ENCODE results near the gene IRGC. TPM values are rescaled to one million over a fixed set of nuclear protein-coding genes. Genes with fewer than 3 reads are reported as not detected.

The IRGC gene
- total and polyA plus RNA-seq, 2 experiments from 2014 or later = not detected

DNA sequence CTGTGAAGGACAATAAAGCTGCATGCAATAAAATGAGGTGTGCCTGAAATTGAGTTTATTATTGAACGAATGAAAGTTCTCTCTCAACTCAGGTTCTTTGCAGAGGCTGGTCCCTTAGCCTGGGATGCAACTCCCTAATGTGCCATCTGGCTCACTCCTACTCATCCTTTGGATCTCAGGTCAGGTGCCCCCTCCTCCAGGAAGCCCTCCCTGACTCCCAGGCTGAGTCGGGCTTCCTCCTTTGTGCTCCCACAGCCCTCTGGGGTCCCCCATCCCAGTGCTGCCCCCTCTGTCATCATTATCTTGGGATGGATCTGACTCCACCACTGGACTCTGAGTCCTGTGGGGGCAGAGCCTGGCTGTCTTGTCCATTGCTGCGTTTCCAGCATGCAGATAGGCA lies 2.7 kb upstream of the IRGC start:
- Histone ChIP-seq H2AFZ (no peak overlapping the region), H3K9me3 (ENCODE audit: low read depth) (no peaks in the 10 kb centered on the region), H3K4me3 (no peak overlapping the region), H3K79me2 (ENCODE audit: insufficient read depth) (no peaks in the 10 kb centered on the region), H4K20me1 (ENCODE audit: insufficient read depth) (no peaks in the 10 kb centered on the region), H3K4me1 (ENCODE audit: insufficient read depth) (no peaks in the 10 kb centered on the region), H3K9me2 (ENCODE audit: insufficient read depth) (no peaks in the 10 kb centered on the region), H3K9ac (no peak overlapping the region), H3F3A (ENCODE audit: insufficient read depth) (no peaks in the 10 kb centered on the region), H3K36me3 (ENCODE audit: low read depth) (no peaks in the 10 kb centered on the region), H3K27ac (no peak overlapping the region), H3K27me3 (replicated peaks; ENCODE audit: insufficient read depth) (no peaks in the 10 kb centered on the region), H3K4me2 (ENCODE audit: unreplicated experiment) (no peak overlapping the region)
- TF ChIP-seq EZH2 (IDR thresholded peaks at IDR 0.05; ENCODE audit: insufficient read depth, poor library complexity, severe bottlenecking) = no peak
- TF ChIP-seq EZH2phosphoT487 (IDR thresholded peaks at IDR 0.05; ENCODE audit: insufficient read depth, low read depth) = no peak
- 52 to 61% methylated on average over 3 of the region's 3 CpGs for WGBS, 2 experiments (ENCODE audit: low coverage in 1 of 2, low lambda C conversion rate in 2 of 2, missing lambda C conversion rate in 2 of 2)
- DNase-seq = no peak
- in situ Hi-C loops (cut with MboI) = no loop called here

DNA sequence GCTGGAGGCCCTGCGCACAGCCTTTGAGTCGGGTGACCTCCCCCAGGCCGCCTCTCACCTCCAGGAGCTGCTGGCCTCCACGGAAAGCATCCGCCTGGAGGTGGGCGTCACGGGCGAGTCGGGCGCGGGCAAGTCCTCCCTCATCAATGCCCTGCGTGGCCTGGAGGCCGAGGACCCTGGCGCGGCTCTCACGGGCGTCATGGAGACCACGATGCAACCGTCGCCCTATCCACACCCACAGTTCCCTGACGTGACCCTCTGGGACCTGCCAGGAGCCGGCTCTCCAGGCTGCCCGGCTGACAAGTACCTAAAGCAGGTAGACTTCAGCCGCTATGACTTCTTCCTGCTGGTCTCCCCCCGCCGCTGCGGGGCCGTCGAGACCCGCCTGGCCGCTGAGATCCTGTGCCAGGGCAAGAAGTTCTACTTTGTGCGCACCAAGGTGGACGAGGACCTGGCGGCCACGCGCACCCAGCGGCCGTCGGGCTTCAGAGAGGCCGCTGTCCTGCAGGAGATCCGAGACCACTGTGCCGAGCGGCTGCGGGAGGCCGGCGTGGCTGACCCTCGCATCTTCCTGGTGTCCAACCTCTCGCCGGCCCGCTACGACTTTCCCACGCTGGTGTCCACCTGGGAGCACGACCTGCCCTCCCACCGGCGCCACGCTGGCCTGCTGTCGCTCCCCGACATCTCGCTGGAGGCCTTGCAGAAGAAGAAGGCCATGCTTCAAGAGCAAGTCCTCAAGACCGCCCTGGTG lies 2.9 kb downstream of the IRGC start:
- 88 to 93% methylated on average over 51 to 59 of the region's 60 CpGs for WGBS, 2 experiments (ENCODE audit: low coverage in 1 of 2, low lambda C conversion rate in 2 of 2, missing lambda C conversion rate in 2 of 2)
- DNase-seq = no peak
- H3K9ac ChIP-seq = no peak overlapping the region
- TF ChIP-seq EZH2 (IDR thresholded peaks at IDR 0.05; ENCODE audit: insufficient read depth, poor library complexity, severe bottlenecking) (no peak), EZH2phosphoT487 (IDR thresholded peaks at IDR 0.05; ENCODE audit: insufficient read depth, low read depth) (no peak)
- no peak overlapping the region for H3K27ac ChIP-seq
- no peaks in the 10 kb centered on the region for H3F3A ChIP-seq (ENCODE audit: insufficient read depth)
- in situ Hi-C loops (cut with MboI) = no loop called here
- H3K4me1 ChIP-seq (ENCODE audit: insufficient read depth) = no peaks in the 10 kb centered on the region
- no peaks in the 10 kb centered on the region for H3K27me3 ChIP-seq (replicated peaks; ENCODE audit: insufficient read depth)
- H3K9me2 ChIP-seq (ENCODE audit: insufficient read depth) = no peaks in the 10 kb centered on the region
- no peaks in the 10 kb centered on the region for H4K20me1 ChIP-seq (ENCODE audit: insufficient read depth)
- H3K4me3 ChIP-seq = no peak overlapping the region
- no peaks in the 10 kb centered on the region for H3K36me3 ChIP-seq (ENCODE audit: low read depth)
- no peaks in the 10 kb centered on the region for H3K79me2 ChIP-seq (ENCODE audit: insufficient read depth)
- no peak overlapping the region for H3K4me2 ChIP-seq (ENCODE audit: unreplicated experiment)
- H2AFZ ChIP-seq = no peak overlapping the region
- H3K9me3 ChIP-seq (ENCODE audit: low read depth) = no peaks in the 10 kb centered on the region

DNA sequence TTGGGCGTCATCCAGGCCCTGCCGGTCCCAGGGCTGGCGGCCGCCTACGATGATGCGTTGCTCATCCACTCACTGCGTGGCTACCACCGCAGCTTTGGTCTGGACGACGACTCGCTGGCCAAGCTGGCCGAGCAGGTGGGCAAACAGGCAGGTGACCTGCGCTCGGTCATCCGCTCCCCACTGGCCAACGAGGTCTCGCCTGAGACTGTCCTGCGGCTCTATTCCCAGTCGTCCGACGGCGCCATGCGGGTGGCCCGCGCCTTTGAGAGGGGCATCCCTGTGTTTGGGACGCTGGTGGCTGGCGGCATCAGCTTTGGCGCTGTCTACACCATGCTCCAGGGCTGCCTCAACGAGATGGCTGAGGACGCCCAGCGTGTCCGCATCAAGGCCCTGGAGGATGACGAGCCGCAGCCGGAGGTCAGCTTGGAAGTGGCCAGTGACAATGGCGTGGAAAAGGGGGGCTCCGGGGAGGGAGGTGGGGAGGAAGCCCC lies 3.5 kb downstream of the IRGC start:
- Histone ChIP-seq H3K36me3 (ENCODE audit: low read depth) (no peaks in the 10 kb centered on the region), H3K4me1 (ENCODE audit: insufficient read depth) (no peaks in the 10 kb centered on the region), H3K27me3 (replicated peaks; ENCODE audit: insufficient read depth) (no peaks in the 10 kb centered on the region), H3K9me2 (ENCODE audit: insufficient read depth) (no peaks in the 10 kb centered on the region), H3K4me2 (ENCODE audit: unreplicated experiment) (no peak overlapping the region), H4K20me1 (ENCODE audit: insufficient read depth) (no peaks in the 10 kb centered on the region), H3K4me3 (no peak overlapping the region), H3K9me3 (ENCODE audit: low read depth) (no peaks in the 10 kb centered on the region), H3K9ac (no peak overlapping the region), H2AFZ (no peak overlapping the region), H3K79me2 (ENCODE audit: insufficient read depth) (no peaks in the 10 kb centered on the region), H3K27ac (no peak overlapping the region), H3F3A (ENCODE audit: insufficient read depth) (no peaks in the 10 kb centered on the region)
- no peak for TF ChIP-seq EZH2 (IDR thresholded peaks at IDR 0.05; ENCODE audit: insufficient read depth, poor library complexity, severe bottlenecking)
- no peak for TF ChIP-seq EZH2phosphoT487 (IDR thresholded peaks at IDR 0.05; ENCODE audit: insufficient read depth, low read depth)
- DNase-seq = no peak
- 89% methylated on average over 32 to 35 of the region's 37 CpGs for WGBS, 2 experiments (ENCODE audit: low coverage in 1 of 2, low lambda C conversion rate in 2 of 2, missing lambda C conversion rate in 2 of 2)
- in situ Hi-C loops (cut with MboI) = no loop called here

DNA sequence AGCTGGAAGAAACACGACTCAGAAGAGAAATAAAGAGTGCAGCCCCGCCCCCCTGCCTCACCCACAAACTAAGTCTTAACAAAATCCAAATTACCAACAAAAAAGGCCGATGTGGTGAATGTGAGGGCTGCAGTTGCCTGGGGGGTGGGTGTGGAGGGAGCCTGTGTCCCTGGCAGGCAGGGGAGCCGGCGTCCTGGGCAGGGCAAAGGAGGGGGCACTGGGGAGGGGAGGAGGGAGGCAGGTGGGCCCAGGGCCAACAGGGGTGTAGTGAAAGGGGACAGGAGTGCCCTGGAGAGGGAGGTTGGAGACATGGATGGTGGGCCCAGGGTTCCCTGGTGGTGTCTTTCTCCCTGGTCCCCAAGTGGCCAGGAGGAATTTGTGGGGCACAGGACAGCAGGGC lies 4.0 kb downstream of the IRGC start:
- no peak for TF ChIP-seq EZH2 (IDR thresholded peaks at IDR 0.05; ENCODE audit: insufficient read depth, poor library complexity, severe bottlenecking)
- no peak for TF ChIP-seq EZH2phosphoT487 (IDR thresholded peaks at IDR 0.05; ENCODE audit: insufficient read depth, low read depth)
- no peak for DNase-seq
- Histone ChIP-seq H3K27me3 (replicated peaks; ENCODE audit: insufficient read depth) (no peaks in the 10 kb centered on the region), H3K9me2 (ENCODE audit: insufficient read depth) (no peaks in the 10 kb centered on the region), H3K9ac (no peak overlapping the region), H3K4me2 (ENCODE audit: unreplicated experiment) (no peak overlapping the region), H3K9me3 (ENCODE audit: low read depth) (no peaks in the 10 kb centered on the region), H3K79me2 (ENCODE audit: insufficient read depth) (no peaks in the 10 kb centered on the region), H2AFZ (no peak overlapping the region), H3K36me3 (ENCODE audit: low read depth) (no peaks in the 10 kb centered on the region), H3F3A (ENCODE audit: insufficient read depth) (no peaks in the 10 kb centered on the region), H3K4me1 (ENCODE audit: insufficient read depth) (no peaks in the 10 kb centered on the region), H3K4me3 (no peak overlapping the region), H3K27ac (no peak overlapping the region), H4K20me1 (ENCODE audit: insufficient read depth) (no peaks in the 10 kb centered on the region)
- 62 to 76% methylated on average over 3 to 5 of the region's 5 CpGs for WGBS, 2 experiments (ENCODE audit: low coverage in 1 of 2, low lambda C conversion rate in 2 of 2, missing lambda C conversion rate in 2 of 2)
- in situ Hi-C loops (cut with MboI) = no loop called here
